Mammary epithelial cell (primary cell): ENCODE data around the gene DGKI.

Experiments
- EZH2 ChIP-seq: IDR thresholded peaks from 2 replicates; pipeline ENCODE4 v1.6.1; 2012; ENCODE audit warnings: low read length, inconsistent platforms, borderline replicate concordance
- TF ChIP-seq, protein P1 (sequence below), 2 donors: IDR thresholded peaks in 1 of 2; conservative IDR thresholded peaks in 1 of 2; 2 replicates each; pipeline ENCODE4 v1.5.1; 2011 to 2012; ENCODE audit warnings: inconsistent platforms in 2 of 2, low read length in 2 of 2, mild to moderate bottlenecking in 2 of 2, control low read depth in 1 of 2, low read depth in 1 of 2; ENCODE audit not compliant: insufficient read depth in 1 of 2; ENCODE audit errors: extremely low read depth in 1 of 2

DNA sequence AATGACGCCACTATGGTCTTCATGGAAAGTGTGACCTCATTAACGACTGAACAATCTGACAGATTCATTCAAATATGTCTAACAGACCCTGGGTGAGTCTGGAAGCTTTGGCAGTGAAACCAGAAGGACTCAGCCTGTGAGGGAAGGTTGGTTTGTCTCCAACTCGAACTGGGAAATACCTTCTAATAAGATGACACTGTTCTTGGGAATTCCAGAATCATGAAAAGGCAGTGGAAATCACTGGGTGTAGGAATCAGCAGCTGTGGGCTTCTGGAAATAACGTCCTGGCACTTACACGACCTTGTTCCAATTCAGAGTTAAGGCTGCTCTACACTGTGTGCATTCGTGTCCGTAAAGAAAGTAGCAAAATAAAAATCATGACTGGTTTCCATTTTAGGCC lies 75.1 kb downstream of the DGKI start:
- TF ChIP-seq, protein P1, sequence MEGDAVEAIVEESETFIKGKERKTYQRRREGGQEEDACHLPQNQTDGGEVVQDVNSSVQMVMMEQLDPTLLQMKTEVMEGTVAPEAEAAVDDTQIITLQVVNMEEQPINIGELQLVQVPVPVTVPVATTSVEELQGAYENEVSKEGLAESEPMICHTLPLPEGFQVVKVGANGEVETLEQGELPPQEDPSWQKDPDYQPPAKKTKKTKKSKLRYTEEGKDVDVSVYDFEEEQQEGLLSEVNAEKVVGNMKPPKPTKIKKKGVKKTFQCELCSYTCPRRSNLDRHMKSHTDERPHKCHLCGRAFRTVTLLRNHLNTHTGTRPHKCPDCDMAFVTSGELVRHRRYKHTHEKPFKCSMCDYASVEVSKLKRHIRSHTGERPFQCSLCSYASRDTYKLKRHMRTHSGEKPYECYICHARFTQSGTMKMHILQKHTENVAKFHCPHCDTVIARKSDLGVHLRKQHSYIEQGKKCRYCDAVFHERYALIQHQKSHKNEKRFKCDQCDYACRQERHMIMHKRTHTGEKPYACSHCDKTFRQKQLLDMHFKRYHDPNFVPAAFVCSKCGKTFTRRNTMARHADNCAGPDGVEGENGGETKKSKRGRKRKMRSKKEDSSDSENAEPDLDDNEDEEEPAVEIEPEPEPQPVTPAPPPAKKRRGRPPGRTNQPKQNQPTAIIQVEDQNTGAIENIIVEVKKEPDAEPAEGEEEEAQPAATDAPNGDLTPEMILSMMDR (conservative IDR thresholded peaks at IDR 0.05 in 1 of 2, IDR thresholded peaks at IDR 0.05 in 1 of 2; ENCODE audit: extremely low read depth in 1 of 2, insufficient read depth in 1 of 2, low read depth in 1 of 2, low read length in 2 of 2): no peak
- no peak for TF ChIP-seq EZH2
